Activated naive CD4-positive, alpha-beta T cell treated with anti-CD3 and anti-CD28 coated beads for 36 hours (primary cell): Measurements from ENCODE around the gene CCDC175. TPM values are rescaled to one million over a fixed set of nuclear protein-coding genes. Genes with fewer than 3 reads are reported as not detected.

Source experiments
- CTCF ChIA-PET: fragments of 350-600 bp; sonication (Branson Sonifier 250); formaldehyde crosslinking; loops from one replicate; lab custom pipeline; 2021; ENCODE audit warnings: antibody characterized with exemption; lab: Charles Lee
- DNase-seq: peaks from one replicate; pipeline ENCODE4 v3.0.0-alpha.2; 2020
- H3K27ac Mint-ChIP-seq: one replicate; pipeline ENCODE4 v1.8.0; 2021; ENCODE audit warnings: mild to moderate bottlenecking, mixed read lengths
- H3K27me3 Mint-ChIP-seq: one replicate; pipeline ENCODE4 v1.8.0; 2021; ENCODE audit warnings: low read depth, mixed read lengths
- H3K36me3 Mint-ChIP-seq: one replicate; pipeline ENCODE4 v1.8.0; 2021; ENCODE audit warnings: low read depth, mixed read lengths
- H3K4me1 Mint-ChIP-seq: one replicate; pipeline ENCODE4 v1.8.0; 2021; ENCODE audit warnings: low read depth, mixed read lengths
- H3K4me3 Mint-ChIP-seq: one replicate; pipeline ENCODE4 v1.8.0; 2021; ENCODE audit warnings: mild to moderate bottlenecking, moderate library complexity, mixed read lengths
- H3K9me3 Mint-ChIP-seq: one replicate; pipeline ENCODE4 v1.8.0; 2021; ENCODE audit warnings: mixed read lengths
- intact Hi-C: fragments of 100-400 bp; cut with micrococcal nuclease; formaldehyde crosslinking; loops from one replicate; pipeline ENCODE4 v1.15.1; 2023
- total RNA-seq, 2 experiments: library from RNA; stranded (reverse); gene quantifications; one replicate each; pipeline ENCODE4 v1.2.3, GENCODE V29; 2021

CCDC175 gene
- total RNA-seq, 2 experiments from 2014 or later = not detected

DNA sequence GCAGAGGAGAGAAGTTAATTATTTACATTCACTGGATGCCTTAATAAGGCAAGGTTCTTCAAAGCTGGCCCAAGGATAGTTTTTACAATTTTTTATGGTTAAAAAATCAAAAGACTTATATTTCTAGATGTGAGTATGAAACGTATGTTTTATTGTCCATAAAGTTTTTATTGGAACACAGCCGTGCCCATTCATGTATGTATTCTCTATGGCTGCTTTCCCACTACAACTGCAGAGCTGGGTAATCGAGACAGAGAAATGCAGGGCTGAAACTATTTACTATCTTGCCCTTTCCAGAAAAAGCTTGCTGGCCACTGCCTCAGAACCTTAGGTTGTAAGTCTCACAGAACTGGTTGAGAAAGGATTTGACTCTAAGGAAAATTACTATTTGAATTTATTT lies 75.9 kb downstream of the CCDC175 start:
- H3K27me3 Mint-ChIP-seq = no peaks in the 10 kb centered on the region
- H3K9me3 Mint-ChIP-seq = no peaks in the 10 kb centered on the region
- H3K4me1 Mint-ChIP-seq = peaks cover 8% of the 10 kb centered on the region
- peaks cover 18% of the 10 kb centered on the region for H3K36me3 Mint-ChIP-seq
- CTCF ChIA-PET = interaction anchor here (0.6 kb wide), 1 partner anchor 375 kb away, joined by 5 read pairs; no protein-coding TSS in a partner anchor
- intact Hi-C loops = no loop called here
- DNase-seq = no peak
- H3K27ac Mint-ChIP-seq = no peak overlapping the region
- H3K4me3 Mint-ChIP-seq = no peak overlapping the region

GRCh38 chr14:59492384-59492783 lies 84.2 kb downstream of the CCDC175 start:
- Mint-ChIP-seq H3K27ac (no peak overlapping the region), H3K9me3 (no peaks in the 10 kb centered on the region), H3K36me3 (peaks cover 50% of the 10 kb centered on the region), H3K27me3 (no peaks in the 10 kb centered on the region), H3K4me1 (peaks cover 20% of the 10 kb centered on the region), H3K4me3 (no peak overlapping the region)
- CTCF ChIA-PET = interaction anchor here (0.7 to 1.3 kb wide), 3 partner anchors 15 to 491 kb away, joined by 3 to 5 read pairs (median 4); partner anchors contain the start of gene CCDC175
- intact Hi-C loops = no loop called here
- DNase-seq = no peak

DNA sequence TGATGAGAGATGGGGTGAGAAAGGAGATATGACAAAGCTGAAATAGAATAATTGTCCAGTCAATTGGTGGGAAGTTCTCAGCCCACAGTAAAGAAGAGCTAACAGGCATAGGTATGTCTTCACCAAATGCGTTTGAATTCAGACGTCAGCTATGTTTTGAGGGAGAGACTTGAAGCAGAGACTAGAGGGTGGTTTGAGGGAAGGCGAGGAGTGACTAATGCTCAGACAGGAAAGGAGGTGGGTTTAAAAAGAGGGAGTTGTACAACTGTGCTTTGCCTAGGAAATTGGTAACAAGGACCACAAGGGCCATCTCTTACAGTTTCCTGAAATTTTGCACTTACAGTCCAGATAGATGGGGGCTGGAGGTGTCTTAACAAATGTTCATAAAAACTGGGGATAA lies 85.9 kb downstream of the CCDC175 start:
- no peak overlapping the region for H3K4me3 Mint-ChIP-seq
- intact Hi-C loops = no loop called here
- CTCF ChIA-PET = no interaction called here
- no peak overlapping the region for H3K27ac Mint-ChIP-seq
- no peaks in the 10 kb centered on the region for H3K27me3 Mint-ChIP-seq
- H3K36me3 Mint-ChIP-seq = peaks cover 45% of the 10 kb centered on the region
- H3K4me1 Mint-ChIP-seq = peaks cover 23% of the 10 kb centered on the region
- no peaks in the 10 kb centered on the region for H3K9me3 Mint-ChIP-seq
- DNase-seq = no peak

- no peaks in the 10 kb centered on the region for H3K27me3 Mint-ChIP-seq
- peaks cover 52% of the 10 kb centered on the region for H3K4me1 Mint-ChIP-seq
Measured at GRCh38 chr14:59484639-59485175, 91.9 kb downstream of the CCDC175 start.

DNA sequence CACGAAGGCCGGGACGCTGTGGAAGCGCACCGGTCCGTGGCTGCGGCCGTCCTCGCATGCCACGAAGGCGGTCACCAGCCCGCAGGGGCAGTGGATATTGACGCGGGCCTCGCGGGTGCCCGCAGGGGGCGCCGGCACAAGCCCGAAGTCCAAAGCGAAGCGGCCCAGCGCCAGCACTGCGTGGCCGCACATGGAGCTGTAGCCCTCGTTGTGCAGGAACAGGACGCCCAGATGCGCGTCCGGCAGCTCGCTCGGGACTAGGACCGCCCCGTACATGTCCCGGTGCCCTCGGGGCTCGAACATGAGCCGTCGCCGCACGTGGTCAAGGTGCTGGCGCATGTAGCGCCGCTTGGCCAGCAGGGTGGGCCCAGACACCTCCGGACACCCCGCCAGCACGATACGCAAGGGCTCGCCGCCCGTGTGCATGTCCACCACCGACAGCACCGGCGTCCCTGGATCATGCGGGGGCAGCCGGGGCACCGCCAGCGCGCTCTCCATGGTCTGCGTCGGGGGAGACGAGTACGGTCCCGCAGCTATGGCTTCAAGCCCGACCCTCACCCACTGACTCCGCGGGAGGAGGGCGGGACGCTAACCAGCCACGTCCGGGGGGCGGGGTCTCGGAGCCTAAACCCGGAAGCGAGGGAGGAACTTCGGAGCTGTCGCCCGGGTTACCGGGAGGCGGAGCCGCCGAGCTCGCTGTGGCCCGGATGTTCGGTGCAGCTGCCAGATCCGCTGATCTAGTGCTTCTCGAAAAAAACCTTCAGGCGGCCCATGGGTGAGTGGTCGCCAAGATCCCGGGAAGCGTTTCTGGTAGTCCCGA lies 92.6 kb downstream of the CCDC175 start, which contains the start of the genes JKAMP and L3HYPDH:
Gene JKAMP (plus strand): TSS at position 699 of the 820 bp plus-strand sequence. CDS start 73 bp downstream, at position 772.
Gene L3HYPDH (minus strand): TSS at position 590 of the 820 bp plus-strand sequence. CDS start 92 bp downstream, at position 498.
- peak; percentile 98 for DNase-seq
- H3K36me3 Mint-ChIP-seq = peaks cover 14% of the 10 kb centered on the region
- peak within 1 kb of the TSS; percentile 83 for H3K27ac Mint-ChIP-seq
- CTCF ChIA-PET = interaction anchor here (0.6 to 2.5 kb wide), 6 partner anchors 12 to 93 kb away, joined by 3 to 17 read pairs (median 4); partner anchors contain the start of genes CCDC175 and GPR135
- intact Hi-C loops = loop anchor here (1.0 to 10.0 kb wide), 11 partner anchors 20 to 1057 kb away; partner anchors contain the start of genes CCDC175, DAAM1, DACT1 and DHRS7
- H3K27me3 Mint-ChIP-seq = no peaks in the 10 kb centered on the region
- H3K4me3 Mint-ChIP-seq = peak within 1 kb of the TSS; percentile 91
- H3K4me1 Mint-ChIP-seq = peaks cover 49% of the 10 kb centered on the region
- H3K9me3 Mint-ChIP-seq = no peaks in the 10 kb centered on the region

More at GRCh38 chr14:59484639-59485175, 91.9 kb downstream of the CCDC175 start:
- Mint-ChIP-seq H3K27ac (peak overlapping the region; percentile 83), H3K4me3 (peak overlapping the region; percentile 91), H3K36me3 (peaks cover 19% of the 10 kb centered on the region), H3K9me3 (no peaks in the 10 kb centered on the region)
- CTCF ChIA-PET = interaction anchor here (0.9 to 2.5 kb wide), 4 partner anchors 13 to 92 kb away, joined by 4 to 17 read pairs (median 6); partner anchors contain the start of genes CCDC175 and GPR135
- intact Hi-C loops = loop anchor here (1.0 to 10.0 kb wide), 11 partner anchors 20 to 1058 kb away; partner anchors contain the start of genes CCDC175, DAAM1, DACT1 and DHRS7
- DNase-seq = no peak

GRCh38 chr14:59483363-59483762 lies 93.2 kb downstream of the CCDC175 start:
- Mint-ChIP-seq H3K36me3 (peaks cover 11% of the 10 kb centered on the region), H3K4me3 (peak overlapping the region; percentile 91), H3K27me3 (no peaks in the 10 kb centered on the region), H3K4me1 (peaks cover 44% of the 10 kb centered on the region), H3K9me3 (no peaks in the 10 kb centered on the region), H3K27ac (peak overlapping the region; percentile 80)
- intact Hi-C loops = loop anchor here (5.0 to 10.0 kb wide), 6 partner anchors 441 to 916 kb away; partner anchors contain the start of genes DACT1, DHRS7, LRRC9 and PCNX4
- DNase-seq = no peak
- CTCF ChIA-PET = interaction anchor here (0.6 to 2.5 kb wide), 4 partner anchors 12 to 93 kb away, joined by 3 to 17 read pairs (median 6); partner anchors contain the start of genes CCDC175 and GPR135

- no peaks in the 10 kb centered on the region for H3K9me3 Mint-ChIP-seq
- peak overlapping the region; percentile 91 for H3K4me3 Mint-ChIP-seq
- H3K27me3 Mint-ChIP-seq = no peaks in the 10 kb centered on the region
- peaks cover 10% of the 10 kb centered on the region for H3K36me3 Mint-ChIP-seq
- peak; percentile 11 for DNase-seq
- intact Hi-C loops = loop anchor here (5.0 to 10.0 kb wide), 6 partner anchors 442 to 915 kb away; partner anchors contain the start of genes DACT1, DHRS7, LRRC9 and PCNX4
- peaks cover 42% of the 10 kb centered on the region for H3K4me1 Mint-ChIP-seq
- CTCF ChIA-PET = interaction anchor here (0.6 to 2.5 kb wide), 4 partner anchors 12 to 94 kb away, joined by 3 to 17 read pairs (median 6); partner anchors contain the start of genes CCDC175 and GPR135
- peak overlapping the region; percentile 80 for H3K27ac Mint-ChIP-seq
Measured at GRCh38 chr14:59482541-59483331, 93.9 kb downstream of the CCDC175 start.

GRCh38 chr14:59481871-59482540 lies 94.6 kb downstream of the CCDC175 start:
- CTCF ChIA-PET = interaction anchor here (1.4 to 2.5 kb wide), 2 partner anchors 27 to 95 kb away, joined by 3 to 17 read pairs; partner anchors contain the start of gene CCDC175

DNA sequence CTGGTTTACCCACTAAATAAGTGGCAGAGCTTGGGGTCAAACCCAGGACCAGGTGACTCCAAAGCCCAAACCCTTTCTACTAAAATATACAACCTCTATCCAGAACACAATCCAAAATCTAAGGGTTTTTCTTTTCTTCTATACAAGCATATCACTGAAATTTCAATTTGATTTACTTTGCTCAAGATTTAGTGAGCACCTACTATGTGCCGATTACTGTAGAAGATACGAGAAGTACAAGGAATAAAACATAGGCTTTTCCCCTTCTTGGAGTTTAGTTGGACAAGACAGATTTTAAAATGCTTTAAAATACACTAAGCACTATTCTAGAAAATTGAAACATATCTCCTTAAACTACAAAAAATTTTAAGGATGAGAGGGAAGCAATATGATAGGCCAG lies 95.2 kb downstream of the CCDC175 start:
- DNase-seq = no peak
- CTCF ChIA-PET = no interaction called here
- Mint-ChIP-seq H3K27ac (no peak overlapping the region), H3K4me1 (peaks cover 47% of the 10 kb centered on the region), H3K36me3 (peaks cover 7% of the 10 kb centered on the region), H3K27me3 (no peaks in the 10 kb centered on the region), H3K9me3 (no peaks in the 10 kb centered on the region), H3K4me3 (no peak overlapping the region)
- intact Hi-C loops = loop anchor here (5.0 to 10.0 kb wide), 6 partner anchors 443 to 914 kb away; partner anchors contain the start of genes DACT1, DHRS7, LRRC9 and PCNX4

More at GRCh38 chr14:59481871-59482540, 94.6 kb downstream of the CCDC175 start:
- intact Hi-C loops = loop anchor here (5.0 to 10.0 kb wide), 6 partner anchors 443 to 915 kb away; partner anchors contain the start of genes DACT1, DHRS7, LRRC9 and PCNX4
- peak overlapping the region; percentile 91 for H3K4me3 Mint-ChIP-seq
- H3K27me3 Mint-ChIP-seq = no peaks in the 10 kb centered on the region
- no peaks in the 10 kb centered on the region for H3K9me3 Mint-ChIP-seq
- no peak for DNase-seq
- no peak overlapping the region for H3K27ac Mint-ChIP-seq
- peaks cover 46% of the 10 kb centered on the region for H3K4me1 Mint-ChIP-seq
- H3K36me3 Mint-ChIP-seq = peaks cover 7% of the 10 kb centered on the region

DNA sequence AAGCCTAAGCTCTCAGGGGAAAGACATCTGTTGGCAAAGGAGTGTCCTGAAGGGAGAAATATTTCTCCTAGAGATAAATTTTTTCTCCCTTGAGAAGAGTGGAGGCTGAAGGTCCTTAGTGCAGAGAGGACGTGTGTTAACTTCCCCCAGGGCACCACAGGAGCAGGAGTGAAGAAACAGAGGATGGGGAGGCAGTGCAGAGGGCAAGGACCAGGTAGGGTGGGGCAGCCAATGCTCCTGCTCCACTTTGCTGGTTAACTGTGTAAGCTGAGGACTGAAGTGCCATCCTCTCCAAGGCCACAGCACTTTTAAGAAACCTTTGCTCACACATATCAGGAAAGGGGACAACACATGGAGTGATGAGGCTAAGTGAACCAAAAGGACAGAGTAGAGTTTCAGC lies 96.4 kb downstream of the CCDC175 start:
- H3K4me3 Mint-ChIP-seq = no peak overlapping the region
- CTCF ChIA-PET = interaction anchor here (0.8 to 1.3 kb wide), 2 partner anchors 15 to 97 kb away, joined by 3 to 4 read pairs; partner anchors contain the start of gene GPR135
- H3K27me3 Mint-ChIP-seq = no peaks in the 10 kb centered on the region
- no peak overlapping the region for H3K27ac Mint-ChIP-seq
- H3K9me3 Mint-ChIP-seq = no peaks in the 10 kb centered on the region
- H3K36me3 Mint-ChIP-seq = peaks cover 7% of the 10 kb centered on the region
- intact Hi-C loops = loop anchor here (5.0 to 10.0 kb wide), 6 partner anchors 445 to 913 kb away; partner anchors contain the start of genes DACT1, DHRS7, LRRC9 and PCNX4
- peaks cover 38% of the 10 kb centered on the region for H3K4me1 Mint-ChIP-seq
- no peak for DNase-seq
